MCF 10A (cell line): ENCODE data around the gene LDLRAP1. TPM values are rescaled to one million over a fixed set of nuclear protein-coding genes. Genes with fewer than 3 reads are reported as not detected.

ENCODE experiments used
- BruUV-seq: library from RNA; stranded (reverse); fragments of 400-500 nt; replicated peaks from 2 replicates; lab custom pipeline; 2021; lab: Mats Ljungman, UMichigan
- CTCF ChIA-PET: fragments of 300-600 bp; sonication (Branson Sonifier 250); formaldehyde crosslinking; extraction: SDS; loops from one replicate; lab custom pipeline; 2021; ENCODE audit warnings: antibody characterized with exemption, inconsistent platforms; lab: Yijun Ruan, JAX
- POLR2A ChIA-PET: fragments of 300-600, 350-650 bp; sonication (Branson Sonifier 250); formaldehyde crosslinking; extraction: SDS; loops from one replicate; lab custom pipeline; 2020; ENCODE audit warnings: antibody characterized with exemption, inconsistent platforms; lab: Yijun Ruan, JAX
- DNase-seq: peaks from one replicate; pipeline ENCODE4 v3.0.0-alpha.2; 2018; ENCODE audit not compliant: unreplicated experiment
- H3K27ac Mint-ChIP-seq: one replicate; pipeline ENCODE4 v1.8.0; 2022; ENCODE audit warnings: mild to moderate bottlenecking, low read depth, mixed read lengths; ENCODE audit not compliant: unreplicated experiment
- H3K27me3 Mint-ChIP-seq: one replicate; pipeline ENCODE4 v1.8.0; 2022; ENCODE audit warnings: mixed read lengths; ENCODE audit not compliant: insufficient read depth, unreplicated experiment
- H3K36me3 Mint-ChIP-seq: one replicate; pipeline ENCODE4 v1.8.0; 2022; ENCODE audit warnings: mild to moderate bottlenecking, moderate library complexity, mixed read lengths; ENCODE audit not compliant: insufficient read depth, unreplicated experiment
- H3K4me1 Mint-ChIP-seq: one replicate; pipeline ENCODE4 v1.8.0; 2022; ENCODE audit warnings: mixed read lengths; ENCODE audit not compliant: insufficient read depth, unreplicated experiment
- H3K4me3 Mint-ChIP-seq: one replicate; pipeline ENCODE4 v1.8.0; 2022; ENCODE audit warnings: mild to moderate bottlenecking, moderate library complexity, mixed read lengths; ENCODE audit not compliant: unreplicated experiment
- H3K9me3 Mint-ChIP-seq: one replicate; pipeline ENCODE4 v1.8.0; 2022; ENCODE audit warnings: mixed read lengths; ENCODE audit not compliant: unreplicated experiment
- CTCF ChIP-seq: fragments of 200-600 bp; IDR thresholded peaks from one replicate; pipeline ENCODE4 v1.8.0; 2022; ENCODE audit warnings: antibody characterized with exemption, mild to moderate bottlenecking; ENCODE audit not compliant: unreplicated experiment
- intact Hi-C: fragments of 100-400 bp; cut with micrococcal nuclease; formaldehyde crosslinking; loops from 2 replicates; pipeline ENCODE4 v1.14.1; 2022
- total RNA-seq: library from RNA; stranded (reverse); gene quantifications from 2 replicates; pipeline ENCODE4 v1.2.3, GENCODE V29; 2022

Gene LDLRAP1
- total RNA-seq, 1 experiment from 2014 or later: 10.3 TPM

- Mint-ChIP-seq H3K27me3 (peaks cover 45% of the 10 kb centered on the region), H3K27ac (no peak overlapping the region), H3K4me3 (no peak overlapping the region), H3K9me3 (no peaks in the 10 kb centered on the region), H3K4me1 (peaks cover 7% of the 10 kb centered on the region), H3K36me3 (no peaks in the 10 kb centered on the region)
- no peak for TF ChIP-seq CTCF
- POLR2A ChIA-PET: interaction anchor here (1.0 kb wide), 1 partner anchor 192 kb away, joined by 3 read pairs; no protein-coding TSS in a partner anchor
- BruUV-seq: no TSS peak
- DNase-seq: no peak
- CTCF ChIA-PET: interaction anchor here (0.6 to 3.0 kb wide), 3 partner anchors 185 to 795 kb away, joined by 4 to 15 read pairs (median 4); no protein-coding TSS in a partner anchor
- intact Hi-C loops: no loop called here
These were observed 67.6 kb downstream of the LDLRAP1 start for GRCh38 chr1:25610822-25611630.

- Mint-ChIP-seq H3K9me3 (no peaks in the 10 kb centered on the region), H3K36me3 (no peaks in the 10 kb centered on the region), H3K4me1 (peaks cover 7% of the 10 kb centered on the region), H3K27ac (no peak overlapping the region), H3K27me3 (peaks cover 37% of the 10 kb centered on the region), H3K4me3 (no peak overlapping the region)
- CTCF ChIA-PET: interaction anchor here (1.1 kb wide), 1 partner anchor 186 kb away, joined by 4 read pairs; no protein-coding TSS in a partner anchor
- TF ChIP-seq CTCF: no peak
- BruUV-seq: no TSS peak
- intact Hi-C loops: no loop called here
- DNase-seq: no peak
- POLR2A ChIA-PET: no interaction called here
These were observed 68.4 kb downstream of the LDLRAP1 start for GRCh38 chr1:25611843-25612242.

GRCh38 chr1:25612421-25612820 is 69.0 kb downstream of the LDLRAP1 start:
- no peak for DNase-seq
- no peak overlapping the region for H3K27ac Mint-ChIP-seq
- H3K4me3 Mint-ChIP-seq: no peak overlapping the region
- H3K4me1 Mint-ChIP-seq: peaks cover 7% of the 10 kb centered on the region
- intact Hi-C loops: no loop called here
- TF ChIP-seq CTCF: no peak
- H3K9me3 Mint-ChIP-seq: no peaks in the 10 kb centered on the region
- no TSS peak for BruUV-seq
- H3K27me3 Mint-ChIP-seq: peaks cover 31% of the 10 kb centered on the region
- ChIA-PET POLR2A (no interaction called here), CTCF (interaction anchor here (1.1 kb wide), 1 partner anchor 185 kb away, joined by 4 read pairs; no protein-coding TSS in a partner anchor)
- H3K36me3 Mint-ChIP-seq: no peaks in the 10 kb centered on the region

- H3K27ac Mint-ChIP-seq: no peak overlapping the region
These were observed 69.7 kb downstream of the LDLRAP1 start for GRCh38 chr1:25613091-25613490.

More at GRCh38 chr1:25613091-25613490, 69.7 kb downstream of the LDLRAP1 start:
- intact Hi-C loops: no loop called here
- DNase-seq: no peak
- ChIA-PET CTCF (no interaction called here), POLR2A (no interaction called here)
- Mint-ChIP-seq H3K36me3 (no peaks in the 10 kb centered on the region), H3K27me3 (peaks cover 30% of the 10 kb centered on the region), H3K9me3 (no peaks in the 10 kb centered on the region), H3K4me3 (no peak overlapping the region), H3K4me1 (peaks cover 7% of the 10 kb centered on the region)
- BruUV-seq: no TSS peak
- TF ChIP-seq CTCF: no peak
